HG02588 (cell line): ENCODE data around the gene RNU2-63P.
"Not testable (repeated sequence)": the region's sequence is repeated elsewhere in the genome, so short reads cannot be mapped to it uniquely, and the experiment has no call there.

Source experiments
- ATAC-seq: cut with Tn5 transposase; IDR thresholded peaks from one replicate; pipeline ENCODE4 v1.9.1; 2021; ENCODE audit warnings: mild to moderate bottlenecking, moderate library complexity; ENCODE audit not compliant: unreplicated experiment

The RNU2-63P gene

GRCh38 chr2:87987473-87987872, 28.9 kb downstream of the RNU2-63P start:
- not testable (repeated sequence) for ATAC-seq

- not testable (repeated sequence) for ATAC-seq
Measured at GRCh38 chr2:87985902-87986301, 30.4 kb downstream of the RNU2-63P start.

GRCh38 chr2:87981182-87981581, 35.2 kb downstream of the RNU2-63P start:
- not testable (repeated sequence) for ATAC-seq

GRCh38 chr2:87972385-87972784, 44.0 kb downstream of the RNU2-63P start:
- ATAC-seq: not testable (repeated sequence)
